K562 (cell line): ENCODE results near the gene ZNF581. TPM values are rescaled to one million over a fixed set of nuclear protein-coding genes. Genes with fewer than 3 reads are reported as not detected.

Experiments
- ATF1 ChIP-seq, 2 experiments: fragments of 450-650 bp in 1 of 2; IDR thresholded peaks; 2 replicates each; pipeline ENCODE4 v1.6.1; 2016; ENCODE audit warnings: missing compliant biosample characterization in 1 of 2, missing genetic modification characterization in 1 of 2
- CREM ChIP-seq: IDR thresholded peaks from 2 replicates; pipeline ENCODE4 v1.6.1; 2014; ENCODE audit warnings: antibody characterized with exemption, low read depth
- FIP1L1 ChIP-seq: fragments of 200-400 bp; formaldehyde crosslinking; IDR thresholded peaks from 2 replicates; pipeline ENCODE4 v1.6.1; 2018; ENCODE audit warnings: mild to moderate bottlenecking, low read depth, low read length; ENCODE audit not compliant: poor library complexity, severe bottlenecking
- FOXK2 ChIP-seq, 2 experiments: fragments of 450-650 bp; IDR thresholded peaks in 1 of 2; conservative IDR thresholded peaks in 1 of 2; 2 replicates each; pipeline ENCODE4 v1.6.1; 2016; ENCODE audit warnings: low read depth in 2 of 2, mild to moderate bottlenecking in 1 of 2
- HIVEP1 ChIP-seq: fragments of 250-450 bp; sonication (Bioruptor Pico); IDR thresholded peaks from 2 replicates; pipeline ENCODE4 v1.4.0; 2020; ENCODE audit warnings: mild to moderate bottlenecking
- HNRNPK ChIP-seq: fragments of 200-400 bp; formaldehyde crosslinking; IDR thresholded peaks from one replicate; pipeline ENCODE4 v1.6.1; 2018; ENCODE audit warnings: mild to moderate bottlenecking, low read depth, low read length; ENCODE audit not compliant: poor library complexity, severe bottlenecking
- KLF6 ChIP-seq: fragments of 250-450 bp; sonication (Bioruptor Pico); IDR thresholded peaks from 2 replicates; pipeline ENCODE4 v1.4.0; 2020; ENCODE audit warnings: mild to moderate bottlenecking, moderate library complexity, borderline replicate concordance
- LCOR ChIP-seq: sonication (generic); formaldehyde crosslinking; IDR thresholded peaks from 2 replicates; pipeline ENCODE4 v1.8.0; 2022; ENCODE audit warnings: mild to moderate bottlenecking, missing genetic modification reagents
- MBD2 ChIP-seq: sonication (generic); IDR thresholded peaks from 2 replicates; pipeline ENCODE4 v1.6.1; 2016; ENCODE audit warnings: low read depth, borderline replicate concordance
- MYNN ChIP-seq, 2 experiments: sonication (generic); formaldehyde crosslinking in 1 of 2; IDR thresholded peaks; 2 replicates each; pipeline versions ENCODE4 v1.5.0 to v1.6.1; 2016 to 2020; ENCODE audit warnings: antibody characterized with exemption in 1 of 2, missing genetic modification reagents in 1 of 2
- NR1H2 ChIP-seq: sonication (generic); formaldehyde crosslinking; IDR thresholded peaks from 2 replicates; pipeline ENCODE4 v1.4.0; 2020; ENCODE audit warnings: mild to moderate bottlenecking, missing genetic modification reagents
- NR3C1 ChIP-seq: sonication (generic); formaldehyde crosslinking; IDR thresholded peaks from 2 replicates; pipeline ENCODE4 v1.8.1; 2022; ENCODE audit warnings: missing genetic modification reagents
- PHF8 ChIP-seq: fragments of 200-600 bp; sonication (generic); IDR thresholded peaks from 2 replicates; pipeline ENCODE4 v1.6.1; 2012; ENCODE audit warnings: mixed run types, mild to moderate bottlenecking, inconsistent platforms, low read length, moderate library complexity, borderline replicate concordance
- POLR2A ChIP-seq: fragments of 450-650 bp; conservative IDR thresholded peaks from 2 replicates; pipeline ENCODE4 v1.6.1; 2016
- RAD21 ChIP-seq, 2 experiments: fragments of 250-450 bp in 1 of 2; fragments of 450-650 bp in 1 of 2; sonication (Bioruptor Pico) in 1 of 2; formaldehyde crosslinking in 1 of 2; IDR thresholded peaks in 1 of 2; conservative IDR thresholded peaks in 1 of 2; 2 replicates each; pipeline versions ENCODE4 v1.4.0 to v1.8.0; 2020 to 2022; ENCODE audit warnings: mild to moderate bottlenecking in 2 of 2, moderate library complexity in 1 of 2
- RFX1 ChIP-seq: fragments of 450-650 bp; IDR thresholded peaks from 2 replicates; pipeline ENCODE4 v1.6.1; 2016; ENCODE audit warnings: mild to moderate bottlenecking, moderate library complexity
- SRF ChIP-seq, 2 experiments: fragments of 250-450, 450-650 bp in 1 of 2; sonication (Bioruptor Pico) in 1 of 2; sonication (generic) in 1 of 2; formaldehyde crosslinking; IDR thresholded peaks; 2 replicates each; pipeline versions ENCODE4 v1.5.0 to v1.5.1; 2020 to 2022; ENCODE audit warnings: mild to moderate bottlenecking in 1 of 2, missing genetic modification reagents in 1 of 2
- TAF1 ChIP-seq: IDR thresholded peaks from 2 replicates; pipeline ENCODE4 v1.6.1; 2011; ENCODE audit warnings: mild to moderate bottlenecking, low read length, moderate library complexity; ENCODE audit not compliant: insufficient read depth, control insufficient read depth, severe bottlenecking; ENCODE audit errors: extremely low read depth
- TBP ChIP-seq: optimal IDR thresholded peaks from 2 replicates; pipeline ENCODE3; 2011; ENCODE audit warnings: low read depth, low read length, improper control_type of control experiment
- TEAD1 ChIP-seq, 2 experiments: fragments of 450-650 bp in 1 of 2; sonication (generic) in 1 of 2; formaldehyde crosslinking; IDR thresholded peaks; 2 replicates each; pipeline versions ENCODE4 v1.4.0 to v1.8.0; 2020 to 2022; ENCODE audit warnings: mild to moderate bottlenecking in 2 of 2, missing genetic modification reagents in 1 of 2
- TRIM24 ChIP-seq, 2 experiments: fragments of 450-650 bp; IDR thresholded peaks; 2 replicates each; pipeline ENCODE4 v1.6.1; 2016
- polyA plus RNA-seq, 8 experiments: library from polyadenylated mRNA; depleted of rRNA in 4 of 8; stranded (reverse) in 5 of 8; unstranded in 3 of 8; fragments of >200 nt; fragmentation: Nextera tagmentation in 2 of 8; fragmentation: Illumina TruSeq in 1 of 8; extraction: Ambion mirVana in 2 of 8; extraction: Trizol in 1 of 8; gene quantifications; 2 replicates each; pipeline versions ENCODE4 v1.2.1 to v1.2.3, GENCODE V29; 2011 to 2014; ENCODE audit warnings: inconsistent platforms in 1 of 8, missing spikeins in 1 of 8
- total RNA-seq, 7 experiments: library from RNA; depleted of rRNA in 6 of 7; stranded (reverse); fragments of >200 nt in 6 of 7; fragmentation: Illumina TruSeq in 2 of 7; extraction: Trizol in 2 of 7; gene quantifications; 2 replicates each; pipeline versions ENCODE4 v1.2.1 to v1.2.3, GENCODE V29; 2011 to 2021; ENCODE audit warnings: low replicate concordance in 1 of 7
- TF ChIP-seq, protein P1 (sequence below): IDR thresholded peaks from 3 replicates; pipeline ENCODE4 v1.6.1; 2011; ENCODE audit warnings: borderline replicate concordance, mild to moderate bottlenecking; ENCODE audit not compliant: insufficient read length, insufficient read depth
- TF ChIP-seq, protein P2 (sequence below): sonication (generic); formaldehyde crosslinking; IDR thresholded peaks from 2 replicates; pipeline ENCODE4 v1.8.0; 2022; ENCODE audit warnings: mild to moderate bottlenecking, missing genetic modification reagents

The ZNF581 gene
- total and polyA plus RNA-seq, 9 of the 15 experiments (the other 6 are each of a cell fraction or from before 2014, with no cell fraction given) = 2.4 to 39.4 (median 15.4) TPM

DNA sequence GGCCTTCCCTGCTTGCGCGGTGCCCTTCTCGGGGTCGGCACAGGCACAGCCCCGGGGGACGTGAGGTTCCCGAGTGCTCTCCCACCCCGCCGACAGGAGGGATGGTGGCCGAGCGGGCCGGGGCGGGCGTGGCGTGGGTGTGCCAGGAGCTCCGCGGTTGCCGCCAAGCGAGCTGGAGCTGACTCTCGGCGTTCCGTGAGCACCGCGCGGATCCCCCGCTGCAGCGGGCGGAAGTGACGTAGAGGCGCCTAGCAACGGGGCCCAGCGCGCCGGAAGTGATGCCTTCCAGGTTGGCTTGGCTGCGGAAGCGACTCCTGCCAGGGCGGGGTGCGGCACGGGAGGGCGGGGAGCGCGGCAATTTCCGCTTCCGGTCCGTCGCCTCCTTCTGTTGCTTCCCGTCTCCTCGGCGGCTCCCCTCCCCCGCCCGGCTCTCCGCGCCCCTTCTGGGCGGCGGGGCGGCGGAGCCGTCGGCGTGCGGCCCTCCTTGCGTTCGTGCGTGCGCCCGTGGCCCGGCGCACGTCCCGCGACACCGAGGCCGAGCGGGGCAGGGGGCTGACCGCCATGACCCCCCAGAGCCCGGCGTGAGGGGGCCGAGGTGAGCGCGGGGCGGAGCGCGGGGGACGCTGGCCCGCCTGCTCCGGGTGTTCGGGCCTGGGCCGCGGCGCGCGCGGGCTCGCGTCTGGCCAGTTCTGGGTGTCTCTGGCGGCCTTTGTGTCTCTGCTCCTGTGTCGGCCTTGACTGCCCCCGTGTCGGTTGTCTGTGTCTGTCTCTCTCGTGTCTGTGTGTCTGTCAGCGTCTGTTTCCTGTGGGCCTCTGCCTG is 31.6 kb downstream of the ZNF581 start, which contains the start of gene EPN1 (continued):
- no peak for TF ChIP-seq RAD21 (CRISPR knock-in tag; conservative IDR thresholded peaks at IDR 0.05 in 1 of 2, IDR thresholded peaks at IDR 0.05 in 1 of 2)
- TF ChIP-seq TBP = peak; percentile 8
- TF ChIP-seq, protein P1, sequence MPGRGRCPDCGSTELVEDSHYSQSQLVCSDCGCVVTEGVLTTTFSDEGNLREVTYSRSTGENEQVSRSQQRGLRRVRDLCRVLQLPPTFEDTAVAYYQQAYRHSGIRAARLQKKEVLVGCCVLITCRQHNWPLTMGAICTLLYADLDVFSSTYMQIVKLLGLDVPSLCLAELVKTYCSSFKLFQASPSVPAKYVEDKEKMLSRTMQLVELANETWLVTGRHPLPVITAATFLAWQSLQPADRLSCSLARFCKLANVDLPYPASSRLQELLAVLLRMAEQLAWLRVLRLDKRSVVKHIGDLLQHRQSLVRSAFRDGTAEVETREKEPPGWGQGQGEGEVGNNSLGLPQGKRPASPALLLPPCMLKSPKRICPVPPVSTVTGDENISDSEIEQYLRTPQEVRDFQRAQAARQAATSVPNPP = no peak
- peak; percentile 84 for TF ChIP-seq POLR2A
- 0 out of 2 replicates have a peak, but pooled peaks have one; percentile 48 for TF ChIP-seq LCOR (CRISPR knock-in tag)
- peak; percentile 64 for TF ChIP-seq FIP1L1
- TF ChIP-seq TEAD1 (CRISPR knock-in tag; IDR thresholded peaks at IDR 0.05) = 0 out of 4 replicates have a peak, but pooled peaks of 1 of the 2 experiments have one; percentile 11
- peak; percentile 91; the same call in 1 of the 2 replicates for TF ChIP-seq PHF8
- peak in 1 of 2 experiments; percentile 71; a peak in 2 of 4 replicates for TF ChIP-seq SRF (CRISPR knock-in tag; IDR thresholded peaks at IDR 0.05)
- peak; percentile 57 for TF ChIP-seq TAF1
- peak; percentile 32; the same call in 1 of the 2 replicates for TF ChIP-seq KLF6 (CRISPR knock-in tag)
- 0 out of 2 replicates have a peak, but pooled peaks have one; percentile 51 for TF ChIP-seq MYNN (IDR thresholded peaks at IDR 0.05)
- TF ChIP-seq MYNN (CRISPR knock-in tag; IDR thresholded peaks at IDR 0.05) = no peak
- peak; percentile 99 for TF ChIP-seq CREM
- peak; percentile 74; the same call in 1 of the 2 replicates for TF ChIP-seq MBD2
- peak; percentile 92 for TF ChIP-seq RFX1
- TF ChIP-seq, protein P2, sequence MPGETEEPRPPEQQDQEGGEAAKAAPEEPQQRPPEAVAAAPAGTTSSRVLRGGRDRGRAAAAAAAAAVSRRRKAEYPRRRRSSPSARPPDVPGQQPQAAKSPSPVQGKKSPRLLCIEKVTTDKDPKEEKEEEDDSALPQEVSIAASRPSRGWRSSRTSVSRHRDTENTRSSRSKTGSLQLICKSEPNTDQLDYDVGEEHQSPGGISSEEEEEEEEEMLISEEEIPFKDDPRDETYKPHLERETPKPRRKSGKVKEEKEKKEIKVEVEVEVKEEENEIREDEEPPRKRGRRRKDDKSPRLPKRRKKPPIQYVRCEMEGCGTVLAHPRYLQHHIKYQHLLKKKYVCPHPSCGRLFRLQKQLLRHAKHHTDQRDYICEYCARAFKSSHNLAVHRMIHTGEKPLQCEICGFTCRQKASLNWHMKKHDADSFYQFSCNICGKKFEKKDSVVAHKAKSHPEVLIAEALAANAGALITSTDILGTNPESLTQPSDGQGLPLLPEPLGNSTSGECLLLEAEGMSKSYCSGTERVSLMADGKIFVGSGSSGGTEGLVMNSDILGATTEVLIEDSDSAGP (CRISPR knock-in tag) = no peak
- TF ChIP-seq TRIM24 (IDR thresholded peaks at IDR 0.05) = 0 out of 4 replicates have a peak, but pooled peaks of 1 of the 2 experiments have one; percentile 22
- 0 out of 2 replicates have a peak, but pooled peaks have one; percentile 52 for TF ChIP-seq NR1H2
- peak; percentile 73 for TF ChIP-seq ATF1 (CRISPR knock-in tag; IDR thresholded peaks at IDR 0.05)
- TF ChIP-seq ATF1 (tag; IDR thresholded peaks at IDR 0.05) = peak; percentile 97
- TF ChIP-seq HNRNPK = peak; percentile 25
- no peak for TF ChIP-seq NR3C1 (CRISPR knock-in tag)
- TF ChIP-seq FOXK2 (conservative IDR thresholded peaks at IDR 0.05 in 1 of 2, IDR thresholded peaks at IDR 0.05 in 1 of 2; ENCODE audit: low read depth in 2 of 2) = peak; percentile 23 to 26; a peak in 2 of 4 replicates
- no peak for TF ChIP-seq HIVEP1 (CRISPR knock-in tag)
